ENCODE results near the gene CCL14. TPM values are rescaled to one million over a fixed set of nuclear protein-coding genes. Genes with fewer than 3 reads are reported as not detected.

Gene CCL14
- total RNA-seq, 4 donors from 2014 or later, result 4.2 to 19.5 (median 6.8) TPM

- TF ChIP-seq POLR2A (IDR thresholded peaks at IDR 0.05), result no peak
- TF ChIP-seq POLR2AphosphoS5 (IDR thresholded peaks at IDR 0.05), result no peak
- TF ChIP-seq, protein P1, sequence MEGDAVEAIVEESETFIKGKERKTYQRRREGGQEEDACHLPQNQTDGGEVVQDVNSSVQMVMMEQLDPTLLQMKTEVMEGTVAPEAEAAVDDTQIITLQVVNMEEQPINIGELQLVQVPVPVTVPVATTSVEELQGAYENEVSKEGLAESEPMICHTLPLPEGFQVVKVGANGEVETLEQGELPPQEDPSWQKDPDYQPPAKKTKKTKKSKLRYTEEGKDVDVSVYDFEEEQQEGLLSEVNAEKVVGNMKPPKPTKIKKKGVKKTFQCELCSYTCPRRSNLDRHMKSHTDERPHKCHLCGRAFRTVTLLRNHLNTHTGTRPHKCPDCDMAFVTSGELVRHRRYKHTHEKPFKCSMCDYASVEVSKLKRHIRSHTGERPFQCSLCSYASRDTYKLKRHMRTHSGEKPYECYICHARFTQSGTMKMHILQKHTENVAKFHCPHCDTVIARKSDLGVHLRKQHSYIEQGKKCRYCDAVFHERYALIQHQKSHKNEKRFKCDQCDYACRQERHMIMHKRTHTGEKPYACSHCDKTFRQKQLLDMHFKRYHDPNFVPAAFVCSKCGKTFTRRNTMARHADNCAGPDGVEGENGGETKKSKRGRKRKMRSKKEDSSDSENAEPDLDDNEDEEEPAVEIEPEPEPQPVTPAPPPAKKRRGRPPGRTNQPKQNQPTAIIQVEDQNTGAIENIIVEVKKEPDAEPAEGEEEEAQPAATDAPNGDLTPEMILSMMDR (IDR thresholded peaks at IDR 0.05), result no peak
- TF ChIP-seq EP300 (IDR thresholded peaks at IDR 0.05; ENCODE audit: low read depth), result no peak
Measured at GRCh38 chr17:35934760-35935159, 51.8 kb downstream of the CCL14 start.

More at GRCh38 chr17:35934760-35935159, 51.8 kb downstream of the CCL14 start:
- Histone ChIP-seq H3K36me3 (no peaks in the 10 kb centered on the region), H3K9me3 (no peaks in the 10 kb centered on the region), H3K27me3 (peaks cover 4% of the 10 kb centered on the region), H3K4me3 (no peak overlapping the region), H3K27ac (no peak overlapping the region), H3K4me1 (peaks cover 2 to 13% (median 11%) of the 10 kb centered on the region in 4 donors)
- in situ Hi-C loops (cut with MboI; ENCODE audit: low pct_ligation_motif_present in 1 of 4, low pct_unique_long_range_greater_than_20kb in 1 of 4, low sequenced_read_pairs in 3 of 4) (no loop called here), intact Hi-C loops (cut with DNase I; ENCODE audit: low total_unique reads) (no loop called here)
- DNase-seq, result no peak
- WGBS, 2 donors (ENCODE audit: low coverage in 1 of 2), result 77 to 82% methylated on average over 10 of the region's 10 CpGs

Other genes starting within 250 kb of the CCL14 start
- not detected for gene GAS2L2, start 233.5 kb downstream of the CCL14 start, total RNA-seq
- gene C17orf50, start 225.8 kb downstream of the CCL14 start, total RNA-seq, result not detected
- gene MMP28, start 191.1 kb downstream of the CCL14 start, total RNA-seq, result 100 to 1,000 TPM; 104 to 368 (median 128) TPM
- 10 to 100 TPM; 13.1 to 74.3 (median 37.9) TPM for gene TAF15, start 177.2 kb downstream of the CCL14 start, total RNA-seq
- gene HEATR9, start 117.8 kb downstream of the CCL14 start, total RNA-seq, result not detected
- 10 to 100 TPM in 2 of 4 donors, 1 to 10 TPM in 2; 1.8 to 12.8 (median 6.2) TPM for gene CCL5, start 106.4 kb downstream of the CCL14 start, total RNA-seq
- 10 to 100 TPM in 1 of 4 donors, not detected in 3; 39.2 TPM for gene RDM1, start 56.0 kb downstream of the CCL14 start, total RNA-seq
- not detected for gene LYZL6, start 43.0 kb downstream of the CCL14 start, total RNA-seq
- not detected for gene CCL16, start 5.2 kb downstream of the CCL14 start, total RNA-seq
- gene CCL15, start 14.8 kb upstream of the CCL14 start, total RNA-seq, result 10 to 100 TPM in 3 of 4 donors, 1 to 10 TPM in 1; 6.8 to 68.8 (median 31.5) TPM
- 1 to 10 TPM in 1 of 4 donors, not detected in 3; 9.1 TPM for gene CCL23, start 31.2 kb upstream of the CCL14 start, total RNA-seq
- gene CCL18, start 77.5 kb upstream of the CCL14 start, total RNA-seq, result 1 to 10 TPM in 2 of 4 donors, not detected in 2; 1.2 to 4.9 TPM
- 1 to 10 TPM in 2 of 4 donors, not detected in 2; 1.1 to 4.4 TPM for gene CCL3, start 103.4 kb upstream of the CCL14 start, total RNA-seq
- gene CCL4, start 117.1 kb upstream of the CCL14 start, total RNA-seq, result 10 to 100 TPM in 1 of 4 donors, 1 to 10 TPM in 1, not detected in 2; 4.2 to 10.8 TPM
- 10 to 100 TPM in 1 of 4 donors, 1 to 10 TPM in 1, not detected in 2; 5.2 to 12.1 TPM for gene TBC1D3B, start 189.9 kb upstream of the CCL14 start, total RNA-seq
- gene CCL3L1, start 210.0 kb upstream of the CCL14 start, total RNA-seq, result under 1 TPM in 1 of 4 donors, not detected in 3; 0.79 TPM
- gene CCL4L2, start 224.3 kb upstream of the CCL14 start, total RNA-seq, result 1 to 10 TPM in 2 of 4 donors, not detected in 2; 4.0 TPM